ENCODE data around the gene UMOD.
"Not testable (repeated sequence)": the region's sequence is repeated elsewhere in the genome, so short reads cannot be mapped to it uniquely, and the experiment has no call there.

UMOD gene

DNA sequence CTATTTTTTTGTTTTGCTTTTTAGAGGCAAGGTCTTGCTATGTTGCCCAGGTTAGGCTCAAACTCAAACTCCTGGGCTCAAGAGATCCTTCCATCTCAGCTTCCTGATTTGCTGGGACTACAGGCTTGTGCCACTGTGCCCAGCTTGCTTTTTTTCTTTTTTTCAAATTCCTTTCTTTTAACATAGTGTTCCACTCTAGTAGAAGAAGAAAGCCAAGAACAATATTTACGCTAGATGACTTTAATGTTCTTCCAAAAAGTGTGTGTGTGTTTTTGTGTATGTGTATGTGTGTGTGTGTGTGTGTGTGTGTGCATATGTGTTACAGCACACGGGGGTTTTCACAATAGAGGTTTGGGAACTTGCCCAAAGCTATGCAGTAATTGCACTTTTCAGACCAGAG is 10.7 kb upstream of the UMOD start:
- DNase-seq = no peak

GRCh38 chr16:20359997-20360396 is 7.5 kb upstream of the UMOD start:
- no peak for DNase-seq

DNA sequence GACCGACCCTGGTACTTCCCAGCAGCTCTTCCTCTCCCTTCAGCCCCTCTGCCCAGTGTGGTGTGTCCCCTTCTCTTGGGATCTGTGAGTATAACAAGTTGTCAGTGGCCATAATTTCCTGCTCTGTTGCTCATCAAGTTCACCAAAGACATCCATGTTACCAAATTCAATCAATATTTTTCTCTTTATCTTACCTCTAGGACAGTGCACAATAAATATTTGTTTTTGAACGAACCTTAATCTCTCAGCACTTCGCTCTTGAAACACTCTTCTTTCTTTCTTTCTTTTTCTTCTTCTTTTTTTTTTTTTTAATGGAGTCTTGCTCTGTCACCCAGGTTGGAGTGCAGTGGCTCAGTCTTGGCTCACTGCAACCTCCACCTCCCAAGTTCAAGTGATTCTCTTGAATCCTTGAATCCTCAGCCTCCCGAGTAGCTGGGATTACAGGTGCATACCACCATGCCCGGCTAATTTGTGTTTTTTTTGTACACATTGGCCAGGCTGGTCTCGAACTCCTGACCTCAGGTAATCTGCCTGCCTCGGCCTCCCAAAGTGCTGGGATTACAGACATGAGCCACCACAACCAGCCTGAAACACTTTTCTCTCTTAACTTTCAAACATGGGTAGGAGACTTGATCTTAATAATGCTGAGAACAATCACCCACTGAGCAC is 2.7 kb upstream of the UMOD start:
- no peak for DNase-seq

DNA sequence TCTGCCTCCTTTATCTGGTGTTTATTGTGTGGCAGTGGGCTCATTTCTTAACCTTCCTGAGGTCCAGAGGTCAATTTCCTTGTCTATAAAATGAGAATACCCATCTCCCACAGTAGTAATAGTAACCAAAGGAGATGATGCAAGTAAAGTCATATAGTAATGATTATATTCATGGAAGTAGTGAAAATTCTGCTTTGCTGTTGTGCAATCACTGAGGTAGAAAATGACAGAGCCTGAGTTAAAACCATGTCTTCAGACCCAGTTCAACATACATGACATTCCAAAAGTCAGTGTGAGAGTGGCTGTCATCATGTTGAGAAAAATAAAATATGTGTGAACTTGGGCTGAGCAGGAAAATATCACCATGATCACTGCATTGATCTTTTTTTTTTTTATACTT is 864 bp upstream of the UMOD start:
- no peak for DNase-seq

DNA sequence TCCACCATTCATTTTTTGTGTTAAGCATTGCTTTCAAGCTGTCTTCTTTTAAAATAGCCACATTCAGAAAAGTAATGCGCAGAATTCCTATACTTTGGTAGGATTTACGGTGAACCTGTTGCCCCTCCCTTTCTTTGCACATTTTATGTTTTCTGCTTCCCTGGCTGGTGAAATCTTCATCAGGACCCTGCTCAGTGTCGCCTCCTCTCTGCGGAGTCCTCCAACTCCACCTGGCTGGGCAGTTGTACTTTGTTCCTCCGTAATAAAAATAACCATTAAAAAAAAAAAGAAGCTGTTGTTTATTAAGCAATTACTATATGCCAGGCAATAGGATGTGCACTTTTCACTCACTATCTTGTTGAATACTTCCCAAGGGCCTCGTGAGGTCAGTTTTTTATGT is 2.9 kb downstream of the UMOD start:
- no peak for DNase-seq

DNA sequence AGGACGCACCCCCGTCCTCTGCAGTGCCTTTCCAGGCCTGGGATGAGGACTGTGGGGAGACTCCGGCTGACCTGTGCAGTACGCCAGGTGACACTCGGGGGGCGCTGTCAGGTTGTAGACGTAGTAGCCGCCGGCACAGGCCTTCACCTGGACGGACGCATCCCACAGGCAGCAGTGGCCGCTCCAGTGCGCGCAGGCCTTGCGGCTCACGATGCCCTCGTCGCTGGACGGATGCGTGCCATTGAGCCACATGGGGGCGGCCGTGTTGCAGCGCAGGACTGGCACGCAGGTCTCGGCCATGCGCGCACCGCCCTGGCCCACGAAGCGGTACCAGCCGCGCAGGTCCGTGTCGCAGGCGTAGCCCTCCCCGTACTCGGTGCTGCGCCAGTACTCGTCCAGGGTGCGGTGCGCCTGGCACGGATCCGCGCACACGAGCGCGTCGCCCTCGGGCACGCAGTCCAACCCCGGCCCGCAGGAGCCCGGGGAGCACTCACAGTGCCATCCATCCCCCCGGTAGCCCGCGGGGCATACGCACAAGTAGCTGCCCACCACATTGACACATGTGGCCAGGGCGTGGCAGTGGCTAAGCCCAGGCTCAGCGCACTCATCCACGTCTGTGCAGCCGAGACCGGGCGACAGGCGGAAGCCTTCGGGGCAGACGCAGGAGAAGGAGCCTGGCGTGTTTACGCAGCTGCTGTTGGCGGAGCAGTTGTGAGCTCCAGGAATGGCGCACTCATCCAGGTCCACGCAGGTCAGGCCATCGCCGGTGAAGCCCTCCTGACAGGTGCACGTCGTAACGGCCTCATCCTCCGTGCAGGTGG is 3.9 kb downstream of the UMOD start:
- DNase-seq = no peak

DNA sequence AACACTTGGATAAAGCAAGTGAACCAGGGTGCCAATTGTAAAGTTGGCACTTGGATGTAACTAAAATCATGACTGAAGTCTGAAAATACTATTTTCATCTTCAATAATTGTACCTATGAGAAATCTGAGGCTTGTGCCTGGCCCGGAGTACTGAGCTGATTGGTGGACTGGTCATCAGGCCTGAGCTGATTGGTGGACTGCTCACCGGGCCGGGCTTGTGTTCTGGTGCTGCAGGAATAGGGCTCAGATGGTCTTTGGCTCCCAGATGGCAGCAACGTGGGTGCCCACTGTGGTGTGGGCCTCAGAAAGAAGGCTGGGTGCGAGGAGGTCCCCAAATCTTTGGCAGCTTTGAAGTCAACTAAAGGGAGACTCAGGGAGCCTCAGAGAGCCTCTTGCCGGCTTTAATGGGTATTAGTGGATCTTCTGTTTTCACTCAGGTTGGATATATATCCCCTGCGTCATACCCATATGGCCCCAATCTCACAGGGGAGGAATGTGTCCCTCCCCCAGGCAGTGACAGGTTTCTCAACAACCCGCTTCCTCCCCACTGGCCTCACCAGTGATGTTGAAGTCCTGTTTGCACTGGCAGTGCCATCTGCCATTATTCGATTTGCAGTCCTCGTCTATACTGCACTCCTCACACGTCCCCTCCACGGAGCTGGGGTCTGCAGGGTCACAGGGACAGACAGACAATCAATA is 4.7 kb downstream of the UMOD start:
- DNase-seq = no peak

- DNase-seq = no peak
These were observed 7.9 kb downstream of the UMOD start for GRCh38 chr16:20344611-20345010.

DNA sequence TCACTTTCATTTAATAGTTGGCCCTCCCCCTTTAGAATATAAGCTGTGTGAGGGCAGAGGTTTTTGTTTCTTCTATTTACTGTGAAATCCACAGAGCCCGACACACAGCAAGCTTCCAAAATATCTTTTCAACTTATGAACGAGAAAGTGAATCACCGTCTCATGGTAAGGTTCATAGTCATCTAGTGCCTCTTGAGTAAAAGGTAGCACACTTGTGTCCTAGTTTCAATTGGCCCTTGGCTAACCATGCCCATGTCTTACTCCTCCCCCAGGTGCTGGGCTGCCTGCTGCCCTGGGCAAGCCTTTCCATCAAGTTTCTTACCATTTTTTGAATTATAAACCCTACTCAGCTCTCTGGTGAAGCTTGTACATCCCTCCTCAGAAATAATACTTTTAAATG is 12.8 kb downstream of the UMOD start:
- no peak for DNase-seq

DNA sequence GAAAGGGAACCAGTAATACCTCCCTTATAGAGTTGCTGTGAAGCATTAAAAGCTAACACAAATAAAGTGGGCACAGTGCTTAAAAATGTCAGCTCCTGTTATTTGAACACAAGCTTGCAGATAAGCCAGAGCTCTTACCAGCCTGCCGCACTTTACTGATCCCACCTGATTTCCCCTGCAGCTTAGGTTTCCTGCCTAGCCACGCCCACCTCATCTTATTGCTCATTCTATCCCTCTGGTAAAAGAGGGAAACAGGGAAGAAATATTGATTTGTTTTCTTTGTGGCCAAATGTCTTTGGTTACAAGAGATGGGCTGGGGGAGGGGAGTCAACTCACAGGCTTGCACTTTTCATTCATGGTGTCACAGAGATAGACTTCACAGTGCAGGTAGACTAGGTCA is 15.6 kb downstream of the UMOD start:
- DNase-seq = no peak

DNA sequence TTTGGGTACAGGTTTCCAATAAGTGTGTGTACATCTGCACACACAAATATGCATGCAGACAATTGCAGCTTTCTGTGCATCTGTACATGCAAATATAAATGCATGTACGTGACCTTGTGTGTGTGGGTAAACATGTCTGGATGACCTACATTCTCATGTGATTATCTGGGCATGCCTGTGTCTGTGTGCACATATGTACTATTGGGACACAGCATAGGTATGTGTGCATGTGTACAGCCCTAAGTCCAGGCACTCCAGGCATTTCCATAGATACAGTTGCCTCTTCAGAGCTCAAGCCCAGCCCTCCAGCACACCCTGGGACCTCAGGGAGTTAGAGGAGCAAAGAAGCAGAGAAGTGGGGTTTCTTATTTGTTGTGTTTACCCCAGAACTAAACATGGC is 18.1 kb downstream of the UMOD start:
- DNase-seq = no peak

- DNase-seq = no peak
These were observed 19.4 kb downstream of the UMOD start for GRCh38 chr16:20333120-20333519.

DNA sequence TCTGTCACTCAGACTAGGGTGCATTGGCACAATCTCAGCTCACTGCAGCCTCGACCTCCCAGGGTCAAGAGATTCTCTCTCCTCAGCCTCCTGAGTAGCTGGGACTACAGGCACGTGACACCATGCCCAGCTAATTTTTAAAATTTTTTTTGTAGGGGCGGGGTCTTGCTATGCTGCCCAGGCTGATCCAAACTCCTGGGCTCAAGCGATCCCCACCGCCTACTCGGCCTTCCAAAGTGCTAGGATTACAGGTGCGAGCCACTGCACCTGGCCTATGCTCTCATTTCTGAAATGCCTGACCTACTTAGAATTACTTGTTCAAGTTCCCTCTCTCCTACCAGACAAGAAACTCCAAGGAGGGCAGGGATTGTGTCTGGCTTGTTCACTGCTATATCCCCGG is 20.1 kb downstream of the UMOD start:
- DNase-seq = no peak

GRCh38 chr16:20331635-20332034 is 20.9 kb downstream of the UMOD start:
- DNase-seq = no peak

DNA sequence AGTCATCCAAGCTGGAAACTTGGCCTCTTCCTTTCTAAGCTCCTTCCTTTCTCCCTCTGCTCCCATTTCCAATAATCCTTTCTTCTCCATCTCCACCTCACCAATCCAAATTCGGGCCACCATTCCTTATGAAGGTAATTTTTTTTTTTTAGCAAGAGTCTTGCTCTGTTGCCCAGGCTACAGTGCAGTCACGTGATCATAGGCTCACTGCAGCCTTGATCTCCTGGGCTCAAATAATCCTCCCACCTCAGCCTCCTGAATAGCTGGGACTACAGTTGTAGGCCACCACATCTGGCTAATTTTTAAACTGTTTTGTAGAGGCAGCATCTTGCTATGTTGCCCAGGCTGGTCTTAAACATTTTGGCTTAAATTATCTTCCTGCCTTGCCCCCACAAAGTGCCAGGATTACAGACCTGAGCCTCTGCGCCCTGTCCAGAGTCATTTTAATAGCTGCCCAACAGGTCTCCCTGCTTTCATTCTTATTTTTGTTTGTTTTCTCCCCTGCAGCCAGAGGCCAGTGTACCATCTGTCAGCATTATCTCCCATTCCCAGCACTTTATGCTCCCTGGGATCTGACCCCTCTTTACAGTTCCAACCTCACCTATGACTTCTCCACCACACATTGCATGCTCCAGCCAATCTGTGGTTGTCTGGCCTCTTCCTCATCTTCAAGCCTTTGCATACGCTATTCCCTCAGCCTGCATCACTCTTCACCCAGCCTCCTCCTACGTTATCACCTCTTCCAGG is 22.9 kb downstream of the UMOD start:
- no peak for DNase-seq

GRCh38 chr16:20327444-20328041 is 25.0 kb downstream of the UMOD start, which contains the start of gene GP2:
GP2 (minus strand) TSS chr16:20327513; CDS start chr16:20326431, 1,082 bp downstream.
- no peak for DNase-seq

GRCh38 chr16:20326321-20326720 is 26.2 kb downstream of the UMOD start:
- DNase-seq = no peak

DNA sequence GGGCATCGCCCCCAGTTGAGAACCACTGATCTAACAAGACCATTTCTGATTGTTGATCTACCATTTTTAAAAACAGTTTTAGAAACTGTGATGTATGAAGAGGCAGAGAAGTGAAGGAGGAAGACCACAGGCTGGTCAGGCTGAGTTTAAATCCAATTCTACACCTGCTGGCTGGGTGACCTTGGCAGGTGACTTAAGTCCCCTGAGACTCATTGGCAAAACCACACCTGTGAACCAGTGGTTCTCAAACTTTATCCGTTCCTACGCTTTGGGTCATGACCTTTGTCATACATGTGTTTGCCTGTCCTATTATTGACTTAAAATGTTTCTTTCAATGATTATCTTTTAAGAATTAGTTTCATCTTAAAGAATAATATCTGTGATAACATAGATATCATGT is 27.5 kb downstream of the UMOD start:
- no peak for DNase-seq

DNA sequence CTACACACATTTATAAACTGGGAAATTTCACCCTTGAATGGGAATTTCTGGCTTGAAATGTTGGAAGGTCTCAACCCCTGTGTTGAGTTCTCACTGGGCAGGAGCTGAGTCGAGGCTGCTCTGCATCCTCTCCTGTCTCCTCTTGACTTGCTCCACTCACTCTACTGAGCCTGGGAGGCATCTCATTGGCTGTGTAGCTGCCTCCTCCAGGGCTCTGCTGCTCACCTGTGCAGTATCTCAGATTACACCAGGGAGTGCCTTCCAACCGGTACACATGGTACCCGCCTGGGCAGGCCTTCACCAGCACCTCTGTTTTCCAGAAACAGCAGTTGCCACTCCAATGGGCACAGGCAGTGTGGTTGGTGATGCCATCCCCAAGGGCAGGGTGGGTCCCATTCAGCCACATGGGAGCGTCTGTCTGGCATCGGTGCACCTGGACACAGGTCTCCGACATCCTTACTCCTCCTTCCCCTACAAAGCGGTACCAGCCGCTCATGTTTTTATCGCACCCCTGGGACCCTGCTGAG is 28.9 kb downstream of the UMOD start:
- no peak for DNase-seq

DNA sequence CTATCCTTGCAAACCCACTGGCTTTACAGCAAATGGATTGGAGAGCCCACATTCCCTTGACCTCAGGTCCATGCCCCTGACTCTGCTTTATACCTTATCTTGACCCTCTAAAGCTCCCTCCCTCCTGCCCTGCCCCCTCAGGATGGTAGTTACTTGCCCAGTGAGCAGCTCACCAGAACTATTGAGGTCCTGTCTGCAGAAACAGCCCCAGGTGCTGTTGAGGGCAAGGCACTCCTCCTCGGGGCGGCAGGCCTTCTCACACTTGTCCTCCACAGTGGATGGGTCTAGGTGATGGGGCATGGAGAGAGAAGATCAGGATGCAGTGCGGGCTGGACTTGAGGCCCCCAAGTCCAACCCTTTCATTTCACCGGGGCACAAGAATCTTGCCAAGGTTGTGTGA is 29.8 kb downstream of the UMOD start:
- no peak for DNase-seq

- DNase-seq = no peak
These were observed 30.8 kb downstream of the UMOD start for GRCh38 chr16:20321671-20322070.

GRCh38 chr16:20321051-20321450 is 31.5 kb downstream of the UMOD start:
- DNase-seq = not testable (repeated sequence)

- DNase-seq = no peak
These were observed 31.9 kb downstream of the UMOD start for GRCh38 chr16:20320592-20320991.
